HepG2 (cell line): ENCODE results near the gene SEMA3C. TPM values are rescaled to one million over a fixed set of nuclear protein-coding genes. Genes with fewer than 3 reads are reported as not detected.

Source experiments
- ATAC-seq: fragments of 200-7000 bp; cut with Tn5 transposase; 3 replicates; pipeline ENCODE4 v1.9.1; 2020; ENCODE audit warnings: mild to moderate bottlenecking, moderate library complexity
- BruUV-seq: library from RNA; stranded (reverse); fragments of 400-500 nt; replicated peaks from 2 replicates; lab custom pipeline; 2021; lab: Mats Ljungman, UMichigan
- CTCF ChIA-PET: fragments of 300-600 bp; formaldehyde crosslinking; extraction: SDS; loops from one replicate; lab custom pipeline; 2021; ENCODE audit warnings: low total read pairs, inconsistent platforms, low intra/inter-chr PET ratio; lab: Yijun Ruan, JAX
- POLR2A ChIA-PET: fragments of 350-600 bp; sonication (Branson Sonifier 250); formaldehyde crosslinking; loops from one replicate; lab custom pipeline; 2020; ENCODE audit warnings: antibody characterized with exemption, inconsistent platforms; lab: Yijun Ruan, JAX
- DNase-seq: peaks from one replicate; pipeline ENCODE4 v3.0.0-alpha.2; 2015; ENCODE audit warnings: low spot score
- FAIRE-seq: peaks from 3 replicates; lab custom pipeline; 2011; peaks lifted over from hg19 to GRCh38; lab: Jason Lieb, UNC
- H2AFZ ChIP-seq: one replicate; pipeline ENCODE4 v1.6.1; 2011; ENCODE audit warnings: low read length, inconsistent platforms
- H3K27ac ChIP-seq: fragments of 300-600 bp; 3 replicates; pipeline ENCODE4 v1.8.0; 2011; ENCODE audit warnings: mixed run types, mild to moderate bottlenecking, mixed read lengths, low read length, inconsistent platforms; ENCODE audit not compliant: insufficient read depth; ENCODE audit errors: extremely low read length
- H3K27me3 ChIP-seq, 2 experiments: fragments of 200-600 bp in 1 of 2; 2 replicates in 1 of 2; 3 replicates in 1 of 2; pipeline versions ENCODE4 v1.6.0 to v1.8.0; 2011; ENCODE audit warnings: low read length in 2 of 2, mild to moderate bottlenecking in 2 of 2, moderate library complexity in 2 of 2, inconsistent platforms in 1 of 2; ENCODE audit not compliant: insufficient read depth in 2 of 2, control insufficient read depth in 1 of 2
- H3K36me3 ChIP-seq, 2 experiments: fragments of 200-600 bp in 1 of 2; replicated peaks in 1 of 2; 2 replicates in 1 of 2; 3 replicates in 1 of 2; pipeline versions ENCODE4 v1.5.1 to v1.8.0; 2011; ENCODE audit warnings: low read length in 2 of 2, inconsistent platforms in 1 of 2; ENCODE audit not compliant: insufficient read depth in 2 of 2, control insufficient read depth in 1 of 2
- H3K4me1 ChIP-seq: 2 replicates; pipeline ENCODE4 v1.5.1; 2012; ENCODE audit warnings: low read length, inconsistent platforms; ENCODE audit not compliant: insufficient read depth
- H3K4me2 ChIP-seq: 2 replicates; pipeline ENCODE4 v1.6.0; 2011; ENCODE audit warnings: low read depth, low read length, inconsistent platforms
- H3K4me3 ChIP-seq, 3 experiments: fragments of 200-600 bp in 1 of 3; sonication (generic), shearing (Covaris generic) in 1 of 3; replicated peaks in 1 of 3; 2 replicates each; pipeline ENCODE4 v1.5.1; 2011 to 2016; ENCODE audit warnings: low read length in 3 of 3, inconsistent platforms in 2 of 3, low read depth in 2 of 3, mild to moderate bottlenecking in 2 of 3, control low read depth in 1 of 3, mixed read lengths in 1 of 3; ENCODE audit not compliant: insufficient read depth in 1 of 3
- H3K79me2 ChIP-seq: one replicate; pipeline ENCODE4 v1.6.1; 2011; ENCODE audit warnings: low read length, inconsistent platforms; ENCODE audit not compliant: insufficient read depth
- H3K9ac ChIP-seq: 2 replicates; pipeline ENCODE4 v1.6.0; 2011; ENCODE audit warnings: mild to moderate bottlenecking, low read depth, low read length, inconsistent platforms; ENCODE audit not compliant: insufficient read depth
- H3K9me3 ChIP-seq: 2 replicates; pipeline ENCODE4 v1.5.1; 2012; ENCODE audit warnings: mild to moderate bottlenecking, low read length
- H4K20me1 ChIP-seq: 2 replicates; pipeline ENCODE4 v1.6.0; 2011; ENCODE audit warnings: inconsistent platforms, mild to moderate bottlenecking, low read length, moderate library complexity; ENCODE audit not compliant: insufficient read depth
- GFI1 ChIP-seq: sonication (generic); formaldehyde crosslinking; IDR thresholded peaks from 2 replicates; pipeline ENCODE4 v1.5.0; 2020; ENCODE audit warnings: missing genetic modification reagents, mild to moderate bottlenecking, borderline replicate concordance
- MAFG ChIP-seq: sonication (generic); formaldehyde crosslinking; IDR thresholded peaks from 2 replicates; pipeline ENCODE4 v1.5.1; 2020; ENCODE audit warnings: mild to moderate bottlenecking, missing genetic modification reagents
- ZBTB10 ChIP-seq: sonication (generic); formaldehyde crosslinking; IDR thresholded peaks from 2 replicates; pipeline ENCODE4 v1.4.0; 2020; ENCODE audit warnings: missing genetic modification reagents, borderline replicate concordance
- ZFP41 ChIP-seq: sonication (generic); formaldehyde crosslinking; IDR thresholded peaks from 2 replicates; pipeline ENCODE4 v1.4.0; 2020; ENCODE audit warnings: mild to moderate bottlenecking, missing genetic modification reagents, borderline replicate concordance
- ZNF276 ChIP-seq: sonication (generic); formaldehyde crosslinking; IDR thresholded peaks from 2 replicates; pipeline ENCODE4 v1.4.0; 2020; ENCODE audit warnings: mild to moderate bottlenecking, low read depth, missing genetic modification reagents
- ZNF781 ChIP-seq: sonication (generic); formaldehyde crosslinking; IDR thresholded peaks from 2 replicates; pipeline ENCODE4 v1.5.1; 2020; ENCODE audit warnings: borderline replicate concordance, mild to moderate bottlenecking, missing genetic modification reagents; ENCODE audit errors: not compliant biosample characterization
- WGBS: methylation state at CpG from one replicate; pipeline ENCODE4 v1.1.6; 2017; ENCODE audit warnings: low lambda C conversion rate; 5-methylcytosine and 5-hydroxymethylcytosine counted together
- in situ Hi-C: cut with HindIII; loops from 2 replicates; pipeline ENCODE4 v1.10.0; 2017; ENCODE audit warnings: low pct_unique_long_range_greater_than_20kb; ENCODE audit not compliant: extremely low pct_ligation_motif_present
- intact Hi-C: fragments of 100-400 bp; cut with micrococcal nuclease; formaldehyde crosslinking; loops from one replicate; pipeline ENCODE4 v1.10.0; 2022; ENCODE audit not compliant: unreplicated experiment
- polyA plus RNA-seq, 8 experiments: library from polyadenylated mRNA; depleted of rRNA in 3 of 8; stranded (reverse) in 7 of 8; unstranded in 1 of 8; fragments of >200 nt; fragmentation: Illumina TruSeq in 4 of 8; extraction: Trizol in 4 of 8; gene quantifications; 2 replicates each; pipeline versions ENCODE4 v1.2.1 to v1.2.3, GENCODE V29; 2011 to 2016; ENCODE audit warnings: low read depth in 4 of 8, missing spikeins in 1 of 8, mixed read lengths in 1 of 8; ENCODE audit not compliant: insufficient read depth in 1 of 8
- total RNA-seq, 5 experiments: library from RNA; depleted of rRNA; stranded (reverse); fragments of >200 nt; fragmentation: Illumina TruSeq; extraction: Trizol; gene quantifications; 2 replicates each; pipeline ENCODE4 v1.2.3, GENCODE V29; 2016; ENCODE audit warnings: low read depth in 1 of 5
- TF ChIP-seq, protein P1 (sequence below): sonication (generic); formaldehyde crosslinking; IDR thresholded peaks from 2 replicates; pipeline ENCODE4 v1.9.0; 2021; ENCODE audit warnings: missing genetic modification reagents, mild to moderate bottlenecking, borderline replicate concordance
- TF ChIP-seq, protein P2 (sequence below): sonication (generic); formaldehyde crosslinking; IDR thresholded peaks from 2 replicates; pipeline ENCODE4 v1.4.0; 2020; ENCODE audit warnings: missing genetic modification reagents, borderline replicate concordance

Gene SEMA3C
- total and polyA plus RNA-seq, 2 of the 13 experiments (the other 11 are each of a cell fraction or from before 2014, with no cell fraction given) = 0.05 to 0.13 TPM

- TF ChIP-seq, protein P1, sequence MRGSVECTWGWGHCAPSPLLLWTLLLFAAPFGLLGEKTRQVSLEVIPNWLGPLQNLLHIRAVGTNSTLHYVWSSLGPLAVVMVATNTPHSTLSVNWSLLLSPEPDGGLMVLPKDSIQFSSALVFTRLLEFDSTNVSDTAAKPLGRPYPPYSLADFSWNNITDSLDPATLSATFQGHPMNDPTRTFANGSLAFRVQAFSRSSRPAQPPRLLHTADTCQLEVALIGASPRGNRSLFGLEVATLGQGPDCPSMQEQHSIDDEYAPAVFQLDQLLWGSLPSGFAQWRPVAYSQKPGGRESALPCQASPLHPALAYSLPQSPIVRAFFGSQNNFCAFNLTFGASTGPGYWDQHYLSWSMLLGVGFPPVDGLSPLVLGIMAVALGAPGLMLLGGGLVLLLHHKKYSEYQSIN (CRISPR knock-in tag) = no peak
- no peak for TF ChIP-seq ZBTB10 (CRISPR knock-in tag)
Observed at GRCh38 chr7:80809545-80809944, 109.3 kb downstream of the SEMA3C start (continued).

GRCh38 chr7:80807166-80807900, 111.5 kb downstream of the SEMA3C start:
- in situ Hi-C loops = no loop called here
- H3K9ac ChIP-seq = no peak overlapping the region
- no peak overlapping the region for H3K4me3 ChIP-seq
- ChIA-PET CTCF (no interaction called here), POLR2A (no interaction called here)
- H3K4me1 ChIP-seq = no peaks in the 10 kb centered on the region
- H3K9me3 ChIP-seq = no peaks in the 10 kb centered on the region
- H3K4me2 ChIP-seq = no peak overlapping the region
- H3K27me3 ChIP-seq = no peaks in the 10 kb centered on the region
- BruUV-seq = no TSS peak
- no peak overlapping the region for H3K27ac ChIP-seq
- no peaks in the 10 kb centered on the region for H4K20me1 ChIP-seq
- WGBS = 22% methylated on average over 3 of the region's 3 CpGs
- no peak for FAIRE-seq
- no peaks in the 10 kb centered on the region for H3K79me2 ChIP-seq
- no peaks in the 10 kb centered on the region for H3K36me3 ChIP-seq
- no peak overlapping the region for H2AFZ ChIP-seq
- ATAC-seq = no peak
- DNase-seq = no peak
- intact Hi-C loops = no loop called here
- TF ChIP-seq ZNF781 (no peak), MAFG (CRISPR knock-in tag) (no peak), GFI1 (CRISPR knock-in tag) (no peak), ZNF276 (no peak), ZFP41 (CRISPR knock-in tag) (no peak)
- TF ChIP-seq, protein P2, sequence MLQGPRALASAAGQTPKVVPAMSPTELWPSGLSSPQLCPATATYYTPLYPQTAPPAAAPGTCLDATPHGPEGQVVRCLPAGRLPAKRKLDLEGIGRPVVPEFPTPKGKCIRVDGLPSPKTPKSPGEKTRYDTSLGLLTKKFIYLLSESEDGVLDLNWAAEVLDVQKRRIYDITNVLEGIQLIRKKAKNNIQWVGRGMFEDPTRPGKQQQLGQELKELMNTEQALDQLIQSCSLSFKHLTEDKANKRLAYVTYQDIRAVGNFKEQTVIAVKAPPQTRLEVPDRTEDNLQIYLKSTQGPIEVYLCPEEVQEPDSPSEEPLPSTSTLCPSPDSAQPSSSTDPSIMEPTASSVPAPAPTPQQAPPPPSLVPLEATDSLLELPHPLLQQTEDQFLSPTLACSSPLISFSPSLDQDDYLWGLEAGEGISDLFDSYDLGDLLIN (CRISPR knock-in tag) = no peak
